ENCODE data around the gene LENG9. TPM values are rescaled to one million over a fixed set of nuclear protein-coding genes. Genes with fewer than 3 reads are reported as not detected.

LENG9 gene
- total RNA-seq: 5.1 and 5.5 TPM in 2 replicates

DNA sequence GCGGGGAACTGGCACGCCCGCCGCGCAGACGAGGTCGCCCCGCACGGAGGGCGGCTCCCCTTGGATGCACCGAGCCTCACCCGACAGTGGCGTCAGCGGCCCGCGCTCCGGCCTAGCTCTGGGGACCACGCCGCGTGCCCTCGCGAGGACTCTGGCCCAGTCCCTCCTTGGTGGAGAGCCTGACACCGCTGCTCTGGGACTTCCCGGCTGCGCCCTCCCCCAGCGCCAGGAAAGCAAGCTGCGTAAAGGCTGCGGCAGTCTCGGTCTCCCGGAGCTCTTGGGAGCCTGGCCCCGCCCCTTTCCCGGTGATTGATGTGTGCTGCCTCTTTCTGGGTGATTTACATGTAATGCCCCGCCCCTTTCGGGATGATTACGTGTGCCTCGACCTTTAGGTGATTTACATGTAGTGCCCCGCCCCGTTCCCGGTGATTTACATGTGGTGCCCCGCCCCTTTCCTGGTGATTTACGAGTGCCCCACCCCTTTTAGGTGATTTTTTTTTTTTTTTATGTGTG lies at the start of gene LENG9:
Gene LENG9 (minus strand): TSS at position 248 of the 513 bp plus-strand sequence. CDS start 252 bp downstream, outside the sequence.

DNA sequence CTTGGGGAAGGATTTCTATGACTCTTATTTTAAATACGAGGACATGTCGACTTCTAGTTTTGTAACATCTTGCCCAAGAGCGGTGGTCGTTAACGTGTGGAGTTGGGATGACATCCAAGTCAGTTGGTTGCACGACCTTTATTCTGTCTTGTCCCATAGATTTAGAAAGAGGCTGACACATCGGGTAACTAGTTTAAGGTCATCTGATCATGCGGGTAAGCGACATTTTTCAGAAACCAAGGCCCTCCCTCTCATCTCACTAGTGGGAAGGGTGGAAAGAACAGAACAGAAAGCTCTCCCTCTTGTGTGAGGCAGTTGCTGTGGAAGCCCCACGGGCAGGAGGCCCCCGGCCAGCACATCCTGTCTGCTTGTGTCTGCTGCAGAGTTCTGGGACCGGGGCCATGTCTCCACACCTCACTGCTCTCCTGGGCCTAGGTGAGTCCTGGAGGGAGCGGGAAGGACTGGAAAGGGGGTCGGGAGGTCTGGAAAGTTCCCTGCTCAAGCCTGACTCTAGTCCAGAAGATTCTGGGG lies 39.0 kb upstream of the LENG9 start, which contains the start of gene LAIR2:
Gene LAIR2 (plus strand): TSS at position 314 of the 531 bp plus-strand sequence. CDS start 88 bp downstream, at position 402.

DNA sequence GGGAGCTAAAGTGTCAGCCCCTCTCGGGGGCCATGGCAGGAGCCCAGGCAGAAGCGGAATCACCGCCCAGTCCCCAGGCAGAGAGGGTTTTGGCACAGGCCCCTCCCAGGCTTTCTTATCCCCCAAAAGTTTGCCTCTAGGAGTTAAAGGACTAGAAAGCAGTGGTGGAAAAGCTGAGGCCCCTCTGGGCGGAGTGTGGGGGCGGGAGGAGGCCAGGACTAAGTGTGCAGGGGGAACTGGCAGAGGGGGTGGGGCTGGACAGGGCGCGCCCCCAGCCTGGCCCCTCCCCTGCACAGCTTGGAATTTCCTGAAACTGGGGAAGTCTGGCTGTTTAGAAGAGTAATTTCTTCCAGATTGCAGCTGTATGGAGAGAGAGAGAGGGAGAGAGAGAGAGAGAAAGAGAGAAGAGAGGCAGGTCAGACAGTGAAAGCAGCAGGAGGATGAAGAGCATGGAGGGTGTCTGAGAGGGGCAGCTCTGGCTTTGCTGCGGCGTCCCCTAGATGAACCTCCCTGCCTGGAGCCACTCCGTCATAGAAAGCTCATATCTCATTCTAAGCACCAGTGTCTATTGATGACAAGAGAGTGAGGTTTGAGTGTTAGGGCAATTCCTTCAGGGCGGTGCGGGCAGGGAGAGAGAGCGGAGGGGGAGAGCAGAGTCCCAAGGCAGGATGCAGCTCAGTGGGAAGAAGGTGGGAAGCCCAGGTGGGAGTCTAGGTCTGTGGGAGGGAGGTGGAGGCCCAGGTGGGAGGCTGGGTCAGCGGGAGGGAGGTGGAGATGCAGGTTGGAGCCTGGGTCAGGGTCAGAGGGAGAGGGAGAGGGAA lies 9.7 kb upstream of the LENG9 start, which contains the start of gene CDC42EP5:
Gene CDC42EP5 (minus strand): TSS at position 226 of the 821 bp plus-strand sequence. CDS start 7,749 bp downstream, outside the sequence.

DNA sequence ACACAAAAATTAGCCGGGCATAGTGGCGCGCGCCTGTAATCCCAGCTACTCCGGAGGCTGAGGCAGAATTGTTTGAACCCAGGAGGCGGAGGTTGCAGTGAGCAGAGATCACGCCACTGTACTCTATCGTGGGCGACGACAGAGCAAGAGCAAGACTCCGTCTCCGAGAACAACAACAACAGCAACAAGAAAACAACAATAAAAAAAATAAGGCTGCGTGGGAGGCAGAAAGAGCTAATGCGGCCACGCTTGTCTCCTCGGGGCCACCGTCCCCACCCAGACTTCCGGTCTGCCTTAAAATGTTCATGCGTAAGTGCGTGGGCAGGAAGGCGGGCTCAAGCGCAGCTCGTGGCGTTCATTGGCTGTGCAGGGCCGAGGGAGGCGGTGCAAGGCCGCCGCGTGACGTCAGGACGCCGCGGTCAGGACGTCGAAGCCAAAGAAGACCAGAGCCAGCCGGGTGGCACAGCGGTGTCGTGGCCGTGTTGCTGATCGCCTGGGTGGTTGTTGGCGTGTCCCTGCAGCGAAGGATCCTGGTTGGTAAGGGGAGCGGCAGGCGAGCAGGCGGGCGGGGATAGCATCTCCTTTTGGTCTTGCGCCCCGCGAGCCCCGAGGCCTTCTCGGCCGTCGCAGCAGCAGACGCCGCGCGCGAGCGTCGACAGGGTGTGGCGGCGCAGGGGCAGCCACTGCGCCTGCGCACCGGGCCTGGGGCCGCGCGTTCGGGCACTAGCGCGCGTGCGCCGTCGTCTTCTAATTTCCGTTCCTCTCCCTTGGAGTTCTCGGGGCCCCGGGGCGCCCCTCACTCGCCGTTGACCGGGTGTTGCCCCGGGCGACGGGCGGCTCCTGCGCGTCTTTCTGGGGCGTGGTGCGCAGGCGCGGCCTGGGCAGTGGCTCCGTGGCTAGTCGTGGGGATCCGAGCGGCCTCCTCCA lies 14.5 kb downstream of the LENG9 start, which contains the start of gene LENG8:
Gene LENG8 (plus strand): TSS at position 426 of the 927 bp plus-strand sequence. CDS start 2,146 bp downstream, outside the sequence.

DNA sequence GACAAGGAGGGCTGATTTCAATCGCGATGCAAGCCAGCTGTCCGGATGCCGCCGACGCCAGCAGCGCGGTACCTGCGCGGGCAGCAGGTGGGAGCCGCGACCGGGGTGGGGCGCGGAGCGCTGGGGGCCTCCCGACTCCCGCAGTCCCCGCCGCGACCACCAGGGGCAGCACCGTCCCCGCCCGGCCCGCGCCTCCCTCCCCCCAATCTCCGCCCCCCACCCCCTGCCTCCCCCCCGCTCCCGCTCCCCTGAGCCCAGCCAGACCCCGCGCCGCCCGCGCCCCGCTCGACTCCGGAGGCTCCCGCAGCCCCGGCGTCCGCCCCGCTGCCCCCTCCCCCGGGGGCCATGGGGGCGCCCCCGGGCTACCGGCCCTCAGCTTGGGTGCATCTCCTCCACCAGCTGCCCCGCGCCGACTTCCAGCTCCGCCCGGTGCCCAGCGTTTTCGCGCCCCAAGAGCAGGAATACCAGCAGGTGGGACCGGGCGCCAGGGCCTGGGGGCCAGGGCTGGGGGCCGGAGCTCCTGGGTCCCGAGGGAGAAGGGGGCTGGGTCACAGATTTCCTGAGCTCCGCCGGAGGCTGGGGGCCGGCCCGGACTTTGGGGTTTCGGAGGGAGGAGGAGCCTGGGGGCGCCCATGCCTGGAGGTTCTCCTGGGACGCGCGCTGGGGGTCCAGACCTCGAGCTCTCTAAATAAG lies 48.2 kb downstream of the LENG9 start, which contains the start of gene TTYH1:
Gene TTYH1 (plus strand): TSS at position 257 of the 693 bp plus-strand sequence. CDS start 89 bp downstream, at position 346.

Other genes with a start within 250 kb of the LENG9 start
- not detected in 2 replicates for gene LILRB3, start 240.8 kb downstream of the LENG9 start, total RNA-seq
- not detected in 2 replicates for gene LILRA6, start 221.0 kb downstream of the LENG9 start, total RNA-seq
- not detected in 2 replicates for gene LILRB5, start 206.5 kb downstream of the LENG9 start, total RNA-seq
- gene LILRB2, start 182.7 kb downstream of the LENG9 start, total RNA-seq: not detected in 2 replicates
- not detected in 2 replicates for gene LILRA5, start 150.6 kb downstream of the LENG9 start, total RNA-seq
- not detected in 2 replicates for gene LILRA4, start 124.6 kb downstream of the LENG9 start, total RNA-seq
- gene LAIR1, start 98.8 kb downstream of the LENG9 start, total RNA-seq: not detected in 2 replicates
- not detected in 2 replicates for gene TTYH1, start 48.3 kb downstream of the LENG9 start, total RNA-seq
- 30.9 and 31.1 TPM in 2 replicates for gene LENG8, start 14.6 kb downstream of the LENG9 start, total RNA-seq
- 26.5 and 30.4 TPM in 2 replicates for gene CDC42EP5, start 9.5 kb upstream of the LENG9 start, total RNA-seq
- not detected in 2 replicates for gene LAIR2, start 39.1 kb upstream of the LENG9 start, total RNA-seq
- not detected in 2 replicates for gene LILRA2, start 110.0 kb upstream of the LENG9 start, total RNA-seq
- not detected in 2 replicates for gene LILRA1, start 129.9 kb upstream of the LENG9 start, total RNA-seq
- gene LILRB1, start 166.7 kb upstream of the LENG9 start, total RNA-seq: not detected in 2 replicates
- gene LILRB4, start 199.2 kb upstream of the LENG9 start, total RNA-seq: not detected in 2 replicates

All from bronchus fibroblast of lung (primary cell).